ENCODE measurements around the gene MEX3B. TPM values are rescaled to one million over a fixed set of nuclear protein-coding genes. Genes with fewer than 3 reads are reported as not detected.

Gene MEX3B
- total RNA-seq, 1 experiment from 2014 or later, result 11.0 TPM

DNA sequence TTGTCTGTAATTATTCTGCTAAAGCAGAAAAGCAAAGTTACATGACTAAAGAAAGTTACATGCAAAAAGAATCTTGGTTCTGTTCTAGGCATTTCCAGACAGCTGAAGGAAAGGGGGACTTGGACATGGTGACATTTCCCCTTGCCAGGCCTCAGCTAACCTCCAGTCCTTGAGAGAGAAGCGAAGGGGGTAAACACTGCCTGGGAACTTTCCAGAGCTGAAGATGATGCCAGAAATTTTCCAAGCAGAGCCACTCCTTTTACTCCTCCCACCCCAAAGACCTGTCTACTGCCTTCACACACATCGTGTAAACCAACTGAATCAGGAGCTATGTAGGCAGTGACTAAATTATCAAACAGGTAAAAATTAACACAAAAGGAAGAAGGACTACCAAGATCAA lies 5.4 kb downstream of the MEX3B start:
- Histone ChIP-seq H2AK5ac (ENCODE audit: insufficient read length, low read length) (no peak overlapping the region), H3K23ac (ENCODE audit: insufficient read length, low read depth, low read length) (no peak overlapping the region), H3K9ac (ENCODE audit: extremely low read depth, insufficient read length, low read length) (no peak overlapping the region), H4K8ac (replicated peaks; ENCODE audit: insufficient read length, low read depth, low read length) (no peak overlapping the region), H2AFZ (ENCODE audit: low read length) (no peak overlapping the region), H3K23me2 (ENCODE audit: insufficient read length, low read depth, low read length, poor library complexity, severe bottlenecking) (peaks cover 16% of the 10 kb centered on the region), H4K20me1 (ENCODE audit: control insufficient read depth, insufficient read depth, insufficient read length) (no peaks in the 10 kb centered on the region), H3K9me3 (ENCODE audit: control insufficient read depth, low read depth, low read length) (no peaks in the 10 kb centered on the region), H2BK12ac (ENCODE audit: insufficient read length, low read depth, low read length) (no peak overlapping the region), H4K5ac (ENCODE audit: insufficient read length, low read depth, low read length) (no peak overlapping the region), H3K56ac (ENCODE audit: insufficient read length, low read depth, low read length) (no peak overlapping the region), H3K79me1 (ENCODE audit: insufficient read depth, low read depth, low read length, poor library complexity, severe bottlenecking) (no peaks in the 10 kb centered on the region), H3K18ac (ENCODE audit: insufficient read length, low read depth, low read length) (no peak overlapping the region), H3T11ph (ENCODE audit: low read length) (no peak overlapping the region), H3K4ac (ENCODE audit: low read depth, low read length) (no peak overlapping the region), H2BK20ac (ENCODE audit: low read depth, low read length, poor library complexity, severe bottlenecking) (no peak overlapping the region), H3K4me1 (ENCODE audit: insufficient read depth, low read length) (0 out of 2 replicates have a peak, but pooled peaks cover 2% of the 10 kb centered on the region), H4K91ac (ENCODE audit: insufficient read length, low read depth, low read length) (no peak overlapping the region), H2BK15ac (ENCODE audit: low read depth, low read length) (no peak overlapping the region), H3K79me2 (ENCODE audit: insufficient read depth, low read length) (no peaks in the 10 kb centered on the region), H3K4me2 (ENCODE audit: insufficient read depth, insufficient read length, low read length) (no peak overlapping the region), H2BK120ac (ENCODE audit: low read depth, low read length, poor library complexity, severe bottlenecking) (no peak overlapping the region), H3K14ac (ENCODE audit: insufficient read depth, low read length) (no peak overlapping the region), H3K27ac (ENCODE audit: insufficient read length, low read depth, low read length) (no peak overlapping the region), H3K27me3 (ENCODE audit: insufficient read depth, low read length) (no peaks in the 10 kb centered on the region), H2BK5ac (ENCODE audit: insufficient read length, low read length) (no peak overlapping the region)
- Mint-ChIP-seq H3K4me1 (peaks cover 8 to 23% of the 10 kb centered on the region in 2 experiments), H3K9me3 (no peaks in the 10 kb centered on the region), H3K27me3 (ENCODE audit: low read depth) (peaks cover 7% of the 10 kb centered on the region), H3K36me3 (ENCODE audit: insufficient read depth in 1 of 3, low read depth in 3 of 3) (peaks cover 3 to 16% (median 10%) of the 10 kb centered on the region in 3 experiments; a peak in 6 of 7 replicates), H3K4me3 (no peak overlapping the region), H3K27ac (no peak overlapping the region)
- no peak for DNase-seq
- WGBS (ENCODE audit: extremely low coverage, insufficient read length, low lambda C conversion rate), result no CpG with 5 or more reads among the region's 2 CpGs
- TF ChIP-seq, protein P1, sequence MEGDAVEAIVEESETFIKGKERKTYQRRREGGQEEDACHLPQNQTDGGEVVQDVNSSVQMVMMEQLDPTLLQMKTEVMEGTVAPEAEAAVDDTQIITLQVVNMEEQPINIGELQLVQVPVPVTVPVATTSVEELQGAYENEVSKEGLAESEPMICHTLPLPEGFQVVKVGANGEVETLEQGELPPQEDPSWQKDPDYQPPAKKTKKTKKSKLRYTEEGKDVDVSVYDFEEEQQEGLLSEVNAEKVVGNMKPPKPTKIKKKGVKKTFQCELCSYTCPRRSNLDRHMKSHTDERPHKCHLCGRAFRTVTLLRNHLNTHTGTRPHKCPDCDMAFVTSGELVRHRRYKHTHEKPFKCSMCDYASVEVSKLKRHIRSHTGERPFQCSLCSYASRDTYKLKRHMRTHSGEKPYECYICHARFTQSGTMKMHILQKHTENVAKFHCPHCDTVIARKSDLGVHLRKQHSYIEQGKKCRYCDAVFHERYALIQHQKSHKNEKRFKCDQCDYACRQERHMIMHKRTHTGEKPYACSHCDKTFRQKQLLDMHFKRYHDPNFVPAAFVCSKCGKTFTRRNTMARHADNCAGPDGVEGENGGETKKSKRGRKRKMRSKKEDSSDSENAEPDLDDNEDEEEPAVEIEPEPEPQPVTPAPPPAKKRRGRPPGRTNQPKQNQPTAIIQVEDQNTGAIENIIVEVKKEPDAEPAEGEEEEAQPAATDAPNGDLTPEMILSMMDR (conservative IDR thresholded peaks at IDR 0.05), result no peak

Data from H9 (cell line).